GM21737 (cell line): ENCODE measurements around the gene ACAP2.
"Not testable (repeated sequence)": the region's sequence is repeated elsewhere in the genome, so short reads cannot be mapped to it uniquely, and the experiment has no call there.

ENCODE experiments used
- ATAC-seq: cut with Tn5 transposase; IDR thresholded peaks from one replicate; pipeline ENCODE4 v1.9.1; 2021; ENCODE audit warnings: mild to moderate bottlenecking, moderate library complexity; ENCODE audit not compliant: unreplicated experiment

The ACAP2 gene

GRCh38 chr3:195296662-195297061, 146.2 kb downstream of the ACAP2 start:
- no peak for ATAC-seq

- no peak for ATAC-seq
These were observed 151.7 kb downstream of the ACAP2 start for GRCh38 chr3:195291121-195291520.

GRCh38 chr3:195290643-195291042, 152.2 kb downstream of the ACAP2 start:
- ATAC-seq = not testable (repeated sequence)

- ATAC-seq = no peak
These were observed 156.5 kb downstream of the ACAP2 start for GRCh38 chr3:195286115-195286872.

- no peak for ATAC-seq
These were observed 157.4 kb downstream of the ACAP2 start for GRCh38 chr3:195285372-195285771.

- no peak for ATAC-seq
These were observed 158.0 kb downstream of the ACAP2 start for GRCh38 chr3:195284842-195285241.

GRCh38 chr3:195282961-195283360, 159.9 kb downstream of the ACAP2 start:
- ATAC-seq = no peak

- no peak for ATAC-seq
These were observed 168.4 kb downstream of the ACAP2 start for GRCh38 chr3:195274259-195274966.

- peak; percentile 69 for ATAC-seq
These were observed 171.2 kb downstream of the ACAP2 start for GRCh38 chr3:195271410-195272243.

- ATAC-seq = peak; percentile 78
These were observed 171.9 kb downstream of the ACAP2 start, which contains the start of gene XXYLT1 for GRCh38 chr3:195270817-195271409. Gene XXYLT1, minus strand, starts transcription at chr3:195271159. Its CDS starts 101 bp downstream, at chr3:195271058.

- peak; percentile 20 for ATAC-seq
These were observed 172.6 kb downstream of the ACAP2 start for GRCh38 chr3:195270079-195270816.

GRCh38 chr3:195269375-195270078, 173.3 kb downstream of the ACAP2 start:
- ATAC-seq = no peak

GRCh38 chr3:195268576-195269309, 174.1 kb downstream of the ACAP2 start:
- no peak for ATAC-seq

GRCh38 chr3:195267096-195267495, 175.7 kb downstream of the ACAP2 start:
- ATAC-seq = no peak

GRCh38 chr3:195266428-195266827, 176.4 kb downstream of the ACAP2 start:
- ATAC-seq = no peak

- ATAC-seq = no peak
These were observed 177.3 kb downstream of the ACAP2 start for GRCh38 chr3:195265363-195265976.

- ATAC-seq = no peak
These were observed 178.8 kb downstream of the ACAP2 start for GRCh38 chr3:195263925-195264600.
